SH-SY5Y (cell line): ENCODE measurements around the gene POLN.

Experiments
- GATA2 ChIP-seq: IDR thresholded peaks from 2 replicates; pipeline ENCODE4 v1.6.1; 2011; ENCODE audit warnings: mild to moderate bottlenecking, low read depth, low read length
- GATA3 ChIP-seq: IDR thresholded peaks from 2 replicates; pipeline ENCODE4 v1.6.1; 2011; ENCODE audit warnings: low read depth, mild to moderate bottlenecking, low read length, moderate library complexity

GRCh38 chr4:2281575-2282343 is 39.8 kb upstream of the POLN start:
- TF ChIP-seq GATA2 (no peak), GATA3 (no peak)
